Heart left ventricle (tissue), 13 donors: ENCODE data around the gene TAF4.

Source experiments
- POLR2A ChIP-seq, 2 donors: fragments of 450-650 bp; IDR thresholded peaks; one replicate each; pipeline ENCODE4 v1.6.1; 2017; ENCODE audit warnings: antibody characterized with exemption in 2 of 2, mild to moderate bottlenecking in 2 of 2, moderate library complexity in 2 of 2
- TF ChIP-seq, protein P1 (sequence below), 12 donors: fragments of 200-600 bp; sonication (generic) in 4 of 12; IDR thresholded peaks; one replicate each; pipeline versions ENCODE4 v1.5.0 to v1.8.0; 2018 to 2022; ENCODE audit warnings: antibody characterized with exemption in 12 of 12, mild to moderate bottlenecking in 5 of 12
- donor health status: ischemic (EF 13 %, LVEDD 7.1; RV severe dilation, severe dysfunction).
- donor health status: DM: no; HTN: yes; CAD: no.
- donor health status: DM: no; HTN: no; CAD: no.
- donor health status: ischemic (EF 25% LVEDD 6.9; RV normal size, moderate dysfunction).
- donor health status: ischemic (EF 25% LVEDD 5.7; RV mildly dilated, moderate dysfunction).
- donor health status: ischemic (EF 35%, LVEDD 5.7; RV mildly dilated, moderate dysfunction).
- donor health status: nonischemic (EF 11% LVEDD 7.7; RV severe dilation, severe dysfunction).
- donor health status: DM: yes; HTN: yes; CAD: no.
- donor health status: PGD.
- donor health status: ischemic (EF 29% LVEDD 5.4; RV normal size, mild dysfunction).
- donor health status: nonischemic (EF 23%, LVEDD 6.1; RV moderate dilation, normal function).

GRCh38 chr20:61994546-61994945 lies 71.1 kb downstream of the TAF4 start:
- TF ChIP-seq, protein P1, sequence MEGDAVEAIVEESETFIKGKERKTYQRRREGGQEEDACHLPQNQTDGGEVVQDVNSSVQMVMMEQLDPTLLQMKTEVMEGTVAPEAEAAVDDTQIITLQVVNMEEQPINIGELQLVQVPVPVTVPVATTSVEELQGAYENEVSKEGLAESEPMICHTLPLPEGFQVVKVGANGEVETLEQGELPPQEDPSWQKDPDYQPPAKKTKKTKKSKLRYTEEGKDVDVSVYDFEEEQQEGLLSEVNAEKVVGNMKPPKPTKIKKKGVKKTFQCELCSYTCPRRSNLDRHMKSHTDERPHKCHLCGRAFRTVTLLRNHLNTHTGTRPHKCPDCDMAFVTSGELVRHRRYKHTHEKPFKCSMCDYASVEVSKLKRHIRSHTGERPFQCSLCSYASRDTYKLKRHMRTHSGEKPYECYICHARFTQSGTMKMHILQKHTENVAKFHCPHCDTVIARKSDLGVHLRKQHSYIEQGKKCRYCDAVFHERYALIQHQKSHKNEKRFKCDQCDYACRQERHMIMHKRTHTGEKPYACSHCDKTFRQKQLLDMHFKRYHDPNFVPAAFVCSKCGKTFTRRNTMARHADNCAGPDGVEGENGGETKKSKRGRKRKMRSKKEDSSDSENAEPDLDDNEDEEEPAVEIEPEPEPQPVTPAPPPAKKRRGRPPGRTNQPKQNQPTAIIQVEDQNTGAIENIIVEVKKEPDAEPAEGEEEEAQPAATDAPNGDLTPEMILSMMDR (IDR thresholded peaks at IDR 0.05): no peak
- TF ChIP-seq POLR2A (IDR thresholded peaks at IDR 0.05): no peak
